Nephron progenitor cell (in vitro differentiated cells): ENCODE measurements around the gene AKAP12.

ENCODE experiments used
- DNase-seq: peaks from one replicate; pipeline ENCODE4 v3.0.0; 2021
- H3K27ac Mint-ChIP-seq: 2 replicates; pipeline ENCODE4 v1.8.0; 2021; ENCODE audit warnings: mild to moderate bottlenecking, moderate library complexity, mixed read lengths
- H3K27me3 Mint-ChIP-seq: 2 replicates; pipeline ENCODE4 v1.8.0; 2021; ENCODE audit warnings: mild to moderate bottlenecking, low read depth, mixed read lengths; ENCODE audit not compliant: poor library complexity
- H3K36me3 Mint-ChIP-seq: 2 replicates; pipeline ENCODE4 v1.8.0; 2021; ENCODE audit warnings: low read depth, mixed read lengths
- H3K4me1 Mint-ChIP-seq: 2 replicates; pipeline ENCODE4 v1.8.0; 2021; ENCODE audit warnings: mixed read lengths
- H3K4me3 Mint-ChIP-seq: 2 replicates; pipeline ENCODE4 v1.8.0; 2021; ENCODE audit warnings: mild to moderate bottlenecking, moderate library complexity, mixed read lengths
- H3K9me3 Mint-ChIP-seq: 2 replicates; pipeline ENCODE4 v1.8.0; 2021; ENCODE audit warnings: mild to moderate bottlenecking, moderate library complexity, mixed read lengths
- CTCF ChIP-seq: fragments of 200-600 bp; sonication (generic); IDR thresholded peaks from 2 replicates; pipeline ENCODE4 v1.5.0; 2021; ENCODE audit warnings: antibody characterized with exemption

The AKAP12 gene

GRCh38 chr6:151391471-151392413 is 152.0 kb downstream of the AKAP12 start, which contains the start of gene ZBTB2:
ZBTB2 (minus strand) TSS chr6:151391559; CDS start chr6:151373637, 17,922 bp downstream.
- no peak for TF ChIP-seq CTCF
- peaks cover 38% of the 10 kb centered on the region for H3K36me3 Mint-ChIP-seq
- DNase-seq, result peak; percentile 75
- H3K4me1 Mint-ChIP-seq, result peaks cover 40% of the 10 kb centered on the region
- peak within 1 kb of the TSS; percentile 98 for H3K27ac Mint-ChIP-seq
- peak within 1 kb of the TSS; percentile 94 for H3K4me3 Mint-ChIP-seq
- H3K9me3 Mint-ChIP-seq, result peaks cover 3% of the 10 kb centered on the region
- H3K27me3 Mint-ChIP-seq, result no peaks in the 10 kb centered on the region

DNA sequence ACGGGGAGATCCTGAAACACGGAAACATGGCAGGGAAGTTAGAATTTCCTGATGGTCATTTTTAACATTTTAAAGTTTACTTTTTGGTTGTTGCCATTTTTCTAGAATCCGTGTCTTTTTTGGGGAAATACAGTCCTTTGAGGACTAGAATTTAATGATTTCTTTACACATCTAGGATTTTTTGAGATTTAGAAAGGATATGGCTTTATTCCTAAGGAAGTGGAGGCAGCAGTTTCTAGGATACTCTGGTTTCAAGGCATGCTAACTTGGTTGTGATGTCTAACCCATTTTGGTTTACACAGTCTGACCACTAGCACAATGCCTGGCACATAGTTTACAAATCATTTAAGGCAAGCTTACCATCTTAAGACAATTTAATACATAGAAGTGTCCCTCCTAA is 152.7 kb downstream of the AKAP12 start:
- H3K27ac Mint-ChIP-seq, result peak overlapping the region; percentile 98
- H3K4me1 Mint-ChIP-seq, result peaks cover 40% of the 10 kb centered on the region
- H3K9me3 Mint-ChIP-seq, result peaks cover 6% of the 10 kb centered on the region
- DNase-seq, result no peak
- no peak for TF ChIP-seq CTCF
- H3K27me3 Mint-ChIP-seq, result no peaks in the 10 kb centered on the region
- peaks cover 37% of the 10 kb centered on the region for H3K36me3 Mint-ChIP-seq
- H3K4me3 Mint-ChIP-seq, result peak overlapping the region; percentile 94

- Mint-ChIP-seq H3K27ac (peak overlapping the region; percentile 23), H3K36me3 (peaks cover 45% of the 10 kb centered on the region), H3K27me3 (no peaks in the 10 kb centered on the region), H3K4me1 (peaks cover 40% of the 10 kb centered on the region), H3K4me3 (peak overlapping the region; percentile 94), H3K9me3 (peaks cover 8% of the 10 kb centered on the region)
- no peak for DNase-seq
- no peak for TF ChIP-seq CTCF
Measured at GRCh38 chr6:151393410-151393809, 153.6 kb downstream of the AKAP12 start.

DNA sequence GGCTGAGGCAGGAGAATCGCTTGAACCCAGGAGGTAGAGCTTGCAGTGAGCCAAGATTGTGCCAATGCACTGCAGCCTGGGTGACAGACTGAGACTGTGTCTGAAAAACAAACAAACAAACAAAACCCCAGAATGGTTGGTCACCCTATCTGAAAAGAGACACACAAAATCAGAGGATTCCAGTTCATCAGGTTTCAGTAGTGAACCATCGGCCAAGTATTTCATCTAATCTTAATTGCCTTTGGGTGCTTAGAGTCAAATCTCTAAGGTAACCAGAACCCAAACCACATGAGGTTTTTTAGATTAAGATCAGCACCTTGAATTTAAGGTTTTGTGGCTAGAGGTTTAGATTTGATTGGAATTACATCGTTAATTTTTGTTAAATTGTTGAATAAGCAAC is 159.9 kb downstream of the AKAP12 start:
- H3K4me3 Mint-ChIP-seq, result no peak overlapping the region
- peaks cover 72% of the 10 kb centered on the region for H3K36me3 Mint-ChIP-seq
- no peak for DNase-seq
- no peaks in the 10 kb centered on the region for H3K27me3 Mint-ChIP-seq
- H3K27ac Mint-ChIP-seq, result no peak overlapping the region
- H3K4me1 Mint-ChIP-seq, result peaks cover 8% of the 10 kb centered on the region
- TF ChIP-seq CTCF, result no peak
- peaks cover 8% of the 10 kb centered on the region for H3K9me3 Mint-ChIP-seq

DNA sequence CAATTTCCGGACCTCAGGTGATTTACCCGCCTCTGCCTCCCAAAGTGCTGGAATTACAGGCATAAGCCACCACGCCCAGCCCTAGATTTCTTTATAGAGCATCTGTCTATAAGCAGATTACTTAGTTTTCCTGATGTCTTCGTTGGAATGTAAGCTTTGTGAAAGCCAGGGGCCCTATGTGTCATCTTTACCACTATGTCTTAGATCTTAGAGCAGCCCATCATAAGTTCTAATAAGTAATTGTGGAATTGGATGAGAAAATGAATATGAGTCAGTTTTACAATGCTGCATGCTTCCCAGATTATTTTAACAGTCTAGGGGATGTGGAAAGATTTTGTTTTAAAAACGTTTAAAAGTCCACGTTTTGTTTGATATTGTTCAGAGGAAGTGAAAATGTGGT is 160.7 kb downstream of the AKAP12 start:
- peak overlapping the region; percentile 48 for H3K27ac Mint-ChIP-seq
- no peaks in the 10 kb centered on the region for H3K27me3 Mint-ChIP-seq
- H3K36me3 Mint-ChIP-seq, result peaks cover 69% of the 10 kb centered on the region
- TF ChIP-seq CTCF, result no peak
- H3K9me3 Mint-ChIP-seq, result peaks cover 8% of the 10 kb centered on the region
- DNase-seq, result no peak
- no peak overlapping the region for H3K4me3 Mint-ChIP-seq
- H3K4me1 Mint-ChIP-seq, result peaks cover under 1% of the 10 kb centered on the region
